IMR-90 (cell line): ENCODE results near the gene DAB2. TPM values are rescaled to one million over a fixed set of nuclear protein-coding genes. Genes with fewer than 3 reads are reported as not detected.

Experiments used
- ATAC-seq: fragments of 200-7000 bp; cut with Tn5 transposase; 2 replicates; pipeline ENCODE4 v1.9.1; 2020; ENCODE audit warnings: low read depth, mild to moderate bottlenecking, moderate library complexity
- BruUV-seq: library from RNA; stranded (reverse); fragments of 400-500 nt; replicated peaks from 2 replicates; lab custom pipeline; 2021; lab: Mats Ljungman, UMichigan
- CTCF ChIA-PET: fragments of 300-600 bp; formaldehyde crosslinking; extraction: SDS; loops from one replicate; lab custom pipeline; 2021; ENCODE audit warnings: antibody characterized with exemption; lab: Yijun Ruan, JAX
- POLR2A ChIA-PET: fragments of 300-600 bp; sonication (Branson Sonifier 250); formaldehyde crosslinking; loops from one replicate; lab custom pipeline; 2022; ENCODE audit warnings: antibody characterized with exemption; ENCODE audit not compliant: unreplicated experiment; lab: Charles Lee
- DNase-seq: peaks from one replicate; pipeline ENCODE4 v3.0.0; 2013
- H2AFZ ChIP-seq: replicated peaks from 2 replicates; pipeline ENCODE3; 2013; ENCODE audit warnings: low read length, mild to moderate bottlenecking; ENCODE audit not compliant: poor library complexity
- H2AK5ac ChIP-seq: 2 replicates; pipeline ENCODE4 v1.6.1; 2013; ENCODE audit warnings: low read depth, low read length, inconsistent platforms
- H2AK9ac ChIP-seq: replicated peaks from 2 replicates; pipeline ENCODE3; 2013; ENCODE audit warnings: mild to moderate bottlenecking, low read depth, low read length, moderate library complexity; ENCODE audit not compliant: poor library complexity
- H2BK120ac ChIP-seq: 2 replicates; pipeline ENCODE4 v1.6.1; 2013; ENCODE audit warnings: low read depth, low read length, inconsistent platforms
- H2BK15ac ChIP-seq: 3 replicates; pipeline ENCODE4 v1.6.1; 2013; ENCODE audit warnings: low read depth, low read length, inconsistent platforms
- H2BK20ac ChIP-seq: 2 replicates; pipeline ENCODE4 v1.6.1; 2013; ENCODE audit warnings: low read depth, mild to moderate bottlenecking, inconsistent platforms, low read length, moderate library complexity
- H2BK5ac ChIP-seq: 2 replicates; pipeline ENCODE4 v1.6.1; 2013; ENCODE audit warnings: mild to moderate bottlenecking, low read depth, low read length, inconsistent platforms; ENCODE audit not compliant: poor library complexity, severe bottlenecking
- H3K14ac ChIP-seq: replicated peaks from 2 replicates; pipeline ENCODE4 v1.6.1; 2013; ENCODE audit warnings: low read depth, low read length, inconsistent platforms
- H3K18ac ChIP-seq: 2 replicates; pipeline ENCODE4 v1.6.1; 2013; ENCODE audit warnings: low read depth, low read length, control low read depth
- H3K23ac ChIP-seq: 2 replicates; pipeline ENCODE4 v1.6.1; 2013; ENCODE audit warnings: low read depth, low read length, inconsistent platforms
- H3K27ac ChIP-seq: 2 replicates; pipeline ENCODE4 v1.5.1; 2013; ENCODE audit warnings: mild to moderate bottlenecking, control low read depth, low read length; ENCODE audit not compliant: insufficient read depth
- H3K27me3 ChIP-seq: 2 replicates; pipeline ENCODE4 v1.6.1; 2013; ENCODE audit warnings: low read length; ENCODE audit not compliant: control insufficient read depth, insufficient read depth
- H3K36me3 ChIP-seq: 2 replicates; pipeline ENCODE4 v1.6.1; 2013; ENCODE audit warnings: low read length, mixed read lengths; ENCODE audit not compliant: control insufficient read depth, insufficient read depth
- H3K4ac ChIP-seq: 2 replicates; pipeline ENCODE4 v1.6.1; 2013; ENCODE audit warnings: low read depth, low read length, inconsistent platforms
- H3K4me1 ChIP-seq: 2 replicates; pipeline ENCODE4 v1.6.1; 2013; ENCODE audit warnings: low read length, mixed read lengths; ENCODE audit not compliant: control insufficient read depth, insufficient read depth
- H3K4me2 ChIP-seq: 2 replicates; pipeline ENCODE4 v1.6.1; 2013; ENCODE audit warnings: low read depth, mild to moderate bottlenecking, control low read depth, low read length, moderate library complexity
- H3K4me3 ChIP-seq: 2 replicates; pipeline ENCODE4 v1.5.1; 2013; ENCODE audit warnings: low read depth, mild to moderate bottlenecking, control low read depth, low read length, moderate library complexity; ENCODE audit not compliant: insufficient read depth
- H3K56ac ChIP-seq: 2 replicates; pipeline ENCODE4 v1.6.1; 2013; ENCODE audit warnings: low read length, inconsistent platforms; ENCODE audit not compliant: insufficient read depth; ENCODE audit errors: extremely low read depth
- H3K79me1 ChIP-seq, 2 experiments: 2 replicates each; pipeline ENCODE4 v1.6.1; 2013; ENCODE audit warnings: low read length in 2 of 2, inconsistent platforms in 1 of 2, low read depth in 1 of 2
- H3K9ac ChIP-seq: 2 replicates; pipeline ENCODE4 v1.6.1; 2013; ENCODE audit warnings: low read depth, low read length, control low read depth
- H3K9me1 ChIP-seq: 2 replicates; pipeline ENCODE4 v1.6.1; 2013; ENCODE audit warnings: low read length, inconsistent platforms; ENCODE audit not compliant: insufficient read depth
- H3K9me3 ChIP-seq: 2 replicates; pipeline ENCODE4 v1.6.1; 2013; ENCODE audit warnings: low read length; ENCODE audit not compliant: control insufficient read depth, insufficient read depth
- H4K20me1 ChIP-seq: 2 replicates; pipeline ENCODE4 v1.6.1; 2013; ENCODE audit warnings: low read length, inconsistent platforms; ENCODE audit not compliant: insufficient read depth
- H4K5ac ChIP-seq: 2 replicates; pipeline ENCODE4 v1.6.1; 2013; ENCODE audit warnings: mild to moderate bottlenecking, low read depth, low read length, control low read depth
- H4K8ac ChIP-seq, 2 experiments: 2 replicates each; pipeline ENCODE4 v1.6.1; 2013; ENCODE audit warnings: low read depth in 2 of 2, low read length in 2 of 2, control low read depth in 1 of 2, inconsistent platforms in 1 of 2
- H4K91ac ChIP-seq: 2 replicates; pipeline ENCODE4 v1.6.1; 2013; ENCODE audit warnings: low read depth, low read length, inconsistent platforms; ENCODE audit not compliant: insufficient read depth
- BHLHE40 ChIP-seq: fragments of 150-350 bp; IDR thresholded peaks from 2 replicates; pipeline ENCODE4 v1.6.1; 2016; ENCODE audit warnings: mild to moderate bottlenecking, low read depth, low read length
- CEBPB ChIP-seq: IDR thresholded peaks from 2 replicates; pipeline ENCODE4 v1.6.1; 2012; ENCODE audit warnings: low read depth, low read length, improper control_type of control experiment
- CHD1 ChIP-seq: IDR thresholded peaks from 2 replicates; pipeline ENCODE4 v1.6.1; 2012; ENCODE audit warnings: low read depth, low read length, improper control_type of control experiment
- CTCF ChIP-seq: conservative IDR thresholded peaks from 2 replicates; pipeline ENCODE4 v1.5.1; 2012; ENCODE audit warnings: mild to moderate bottlenecking, low read depth, low read length, improper control_type of control experiment
- ELK1 ChIP-seq: fragments of 150-350 bp; IDR thresholded peaks from 2 replicates; pipeline ENCODE4 v1.6.1; 2016; ENCODE audit warnings: low read depth, mild to moderate bottlenecking, low read length, moderate library complexity, borderline replicate concordance
- FOS ChIP-seq: fragments of 150-350 bp; IDR thresholded peaks from 2 replicates; pipeline ENCODE4 v1.6.1; 2016; ENCODE audit warnings: low read depth, low read length
- MAFK ChIP-seq: IDR thresholded peaks from 2 replicates; pipeline ENCODE4 v1.6.1; 2012; ENCODE audit warnings: low read depth, low read length, improper control_type of control experiment
- MAZ ChIP-seq: IDR thresholded peaks from 2 replicates; pipeline ENCODE4 v1.6.1; 2012; ENCODE audit warnings: low read depth, mild to moderate bottlenecking, low read length, improper control_type of control experiment, moderate library complexity, borderline replicate concordance
- MXI1 ChIP-seq: IDR thresholded peaks from 2 replicates; pipeline ENCODE4 v1.6.1; 2012; ENCODE audit warnings: low read depth, mild to moderate bottlenecking, low read length, moderate library complexity, borderline replicate concordance
- NFE2L2 ChIP-seq: fragments of 150-350 bp; IDR thresholded peaks from 2 replicates; pipeline ENCODE4 v1.6.1; 2016; ENCODE audit warnings: low read depth, mild to moderate bottlenecking, low read length
- POLR2A ChIP-seq: IDR thresholded peaks from 2 replicates; pipeline ENCODE4 v1.6.1; 2012; ENCODE audit warnings: mild to moderate bottlenecking, low read depth, low read length
- RAD21 ChIP-seq: IDR thresholded peaks from 2 replicates; pipeline ENCODE4 v1.6.1; 2012; ENCODE audit warnings: low read length, improper control_type of control experiment
- RCOR1 ChIP-seq: IDR thresholded peaks from 2 replicates; pipeline ENCODE4 v1.6.1; 2012; ENCODE audit warnings: mild to moderate bottlenecking, low read length, improper control_type of control experiment; ENCODE audit not compliant: insufficient replicate concordance
- RFX5 ChIP-seq: IDR thresholded peaks from 2 replicates; pipeline ENCODE4 v1.8.0; 2012; ENCODE audit warnings: low read depth, mild to moderate bottlenecking, low read length, moderate library complexity
- SMC3 ChIP-seq: fragments of 150-350 bp; IDR thresholded peaks from 2 replicates; pipeline ENCODE4 v1.6.1; 2016; ENCODE audit warnings: low read depth, mild to moderate bottlenecking, antibody characterized with exemption, low read length, moderate library complexity
- USF2 ChIP-seq: fragments of 150-350 bp; IDR thresholded peaks from 2 replicates; pipeline ENCODE4 v1.6.1; 2017; ENCODE audit warnings: mild to moderate bottlenecking, antibody characterized with exemption, low read length, low read depth
- WGBS, 2 experiments: methylation state at CpG; one replicate each; pipeline versions ENCODE4 v1.1.5 to v1.1.7; 2013; ENCODE audit warnings: missing lambda C conversion rate in 2 of 2; ENCODE audit not compliant: insufficient read length in 1 of 2; ENCODE audit errors: extremely low coverage in 2 of 2; 5-methylcytosine and 5-hydroxymethylcytosine counted together
- dilution Hi-C: fragments of 300-500 bp; cut with HindIII; formaldehyde crosslinking; loops from one replicate; pipeline ENCODE4 v1.14.3; 2018; ENCODE audit warnings: low sequenced_read_pairs; ENCODE audit not compliant: unreplicated experiment
- in situ Hi-C: fragments of 300-500 bp; cut with MboI; formaldehyde crosslinking; loops from 3 replicates; pipeline ENCODE4 v1.14.3; 2019; ENCODE audit warnings: low sequenced_read_pairs, inconsistent platforms, mixed read lengths
- intact Hi-C: fragments of 100-400 bp; cut with micrococcal nuclease; formaldehyde crosslinking; loops from 2 replicates; pipeline ENCODE4 v1.10.0; 2022
- polyA plus RNA-seq, 3 experiments: library from polyadenylated mRNA; depleted of rRNA; stranded (reverse); fragments of >200 nt; gene quantifications; 2 replicates each; pipeline ENCODE4 v1.2.3, GENCODE V29; 2012; ENCODE audit warnings: low replicate concordance in 1 of 3
- total RNA-seq: library from RNA; depleted of rRNA; stranded (reverse); fragments of >200 nt; gene quantifications from 2 replicates; pipeline ENCODE4 v1.2.3, GENCODE V29; 2012

Gene DAB2
- total and polyA plus RNA-seq, 2 of the 4 experiments (the other 2 are of a cell fraction): 50.0 to 101 TPM

GRCh38 chr5:39439582-39440162, 14.9 kb upstream of the DAB2 start:
- no peaks in the 10 kb centered on the region for H4K20me1 ChIP-seq
- H3K27ac ChIP-seq: no peak overlapping the region
- no peak overlapping the region for H3K9ac ChIP-seq
- ChIA-PET POLR2A (no interaction called here), CTCF (interaction anchor here (1.0 to 1.5 kb wide), 2 partner anchors 13 to 51 kb away, joined by 3 read pairs; no protein-coding TSS in a partner anchor)
- no peak for TF ChIP-seq BHLHE40
- TF ChIP-seq NFE2L2: no peak
- no peak for TF ChIP-seq FOS
- TF ChIP-seq RCOR1: no peak
- TF ChIP-seq MAFK: no peak
- TF ChIP-seq SMC3: no peak
- TF ChIP-seq MAZ: no peak
- no peak for TF ChIP-seq CHD1
- no peak for TF ChIP-seq MXI1
- no peak for TF ChIP-seq USF2
- TF ChIP-seq ELK1: no peak
- no peak for TF ChIP-seq CEBPB
- no peak for TF ChIP-seq RFX5
- no peak for TF ChIP-seq POLR2A
- TF ChIP-seq CTCF: no peak
- no peak for TF ChIP-seq RAD21
- no peak overlapping the region for H2BK5ac ChIP-seq
- no peak overlapping the region for H3K23ac ChIP-seq
- H3K9me1 ChIP-seq: no peaks in the 10 kb centered on the region
- H3K4me2 ChIP-seq: no peak overlapping the region
- ATAC-seq (no peak), DNase-seq (no peak)
- H3K9me3 ChIP-seq: no peaks in the 10 kb centered on the region
- no peak overlapping the region for H3K14ac ChIP-seq
- no peak overlapping the region for H3K4ac ChIP-seq
- no CpG with 5 or more reads among the region's 3 CpGs for WGBS, 2 experiments
- no peak overlapping the region for H2AFZ ChIP-seq
- dilution Hi-C loops (no loop called here), intact Hi-C loops (no loop called here), in situ Hi-C loops (no loop called here)
- H3K56ac ChIP-seq: no peak overlapping the region
- H4K91ac ChIP-seq: no peak overlapping the region
- 0 out of 2 replicates have a peak overlapping the region, but pooled peaks have one; percentile 13 for H2BK120ac ChIP-seq
- H2AK5ac ChIP-seq: no peak overlapping the region
- no peaks in the 10 kb centered on the region for H3K4me1 ChIP-seq
- H3K36me3 ChIP-seq: no peaks in the 10 kb centered on the region
- no peak overlapping the region for H4K5ac ChIP-seq
- H3K18ac ChIP-seq: no peak overlapping the region
- peak overlapping the region; percentile 25; the same call in 1 of the 2 replicates for H2BK20ac ChIP-seq
- H3K4me3 ChIP-seq: no peak overlapping the region
- H2BK15ac ChIP-seq: no peak overlapping the region
- H4K8ac ChIP-seq: no peak overlapping the region; a peak in 1 of 4 replicates
- no TSS peak for BruUV-seq
- H2AK9ac ChIP-seq: no peak overlapping the region
- no peaks in the 10 kb centered on the region for H3K27me3 ChIP-seq
- no peaks in the 10 kb centered on the region for H3K79me1 ChIP-seq
